ENCODE results near the gene CLSTN1.

Gene CLSTN1

DNA sequence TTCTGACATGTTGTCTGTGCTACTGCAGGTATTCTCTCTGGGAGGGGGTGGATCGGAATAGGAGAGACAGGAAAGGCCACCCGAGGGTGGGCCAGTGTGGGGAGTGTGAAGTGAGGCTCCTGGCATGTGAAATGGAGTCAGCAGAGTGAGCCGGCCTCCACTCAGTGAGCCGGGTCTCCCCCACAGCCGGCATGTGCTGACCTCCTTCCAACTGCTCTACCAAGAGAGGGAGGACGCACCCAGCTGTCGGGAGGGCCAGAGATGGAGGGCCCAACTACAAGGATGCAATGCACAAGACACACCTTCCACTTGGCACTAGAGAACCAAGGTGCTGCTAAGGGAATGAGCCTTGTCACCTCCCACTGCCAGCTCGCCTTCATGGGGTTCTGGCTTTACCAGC, 28.2 kb upstream of the CLSTN1 start:
- no peak for DNase-seq (ENCODE audit: low read depth in 4 of 4, low spot score in 1 of 4)

DNA sequence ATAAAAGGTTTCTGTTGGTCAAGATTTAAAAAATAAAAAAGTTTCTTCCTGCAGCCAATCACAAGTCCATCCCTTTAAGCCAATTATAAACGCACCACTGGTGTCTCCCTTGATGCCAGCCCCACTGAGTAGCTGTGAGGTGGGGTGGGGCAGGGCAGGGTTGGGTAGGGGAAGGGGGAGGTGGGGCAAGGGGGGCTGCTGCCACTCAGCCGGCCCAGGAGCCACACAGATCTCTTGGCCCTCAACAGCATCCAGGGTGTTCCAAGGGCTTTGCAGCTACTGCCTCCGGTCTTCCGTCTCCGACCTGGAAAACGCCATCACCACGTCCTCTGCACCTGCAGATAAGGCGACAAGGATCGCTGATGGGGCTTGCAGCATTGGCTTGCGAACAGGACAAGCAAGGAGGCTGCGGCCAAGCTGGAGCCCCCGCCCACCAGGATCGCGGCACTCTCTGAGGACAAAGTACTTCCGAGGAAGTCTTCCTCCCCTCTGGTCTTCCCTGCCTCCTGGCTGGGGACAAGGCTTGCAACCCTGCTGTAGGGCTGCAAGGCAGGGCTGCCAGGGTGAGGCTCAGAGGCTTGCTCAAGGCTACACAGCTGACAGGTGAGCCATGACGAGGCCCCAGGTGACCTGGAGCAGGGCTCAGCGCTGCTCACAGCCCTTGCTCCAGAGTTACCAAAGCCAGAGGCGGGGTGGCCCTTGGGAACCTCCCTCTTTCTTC, 26.8 kb upstream of the CLSTN1 start:
- DNase-seq (ENCODE audit: low read depth in 4 of 4, low spot score in 1 of 4) = no peak

GRCh38 chr1:9849691-9850441, 26.1 kb upstream of the CLSTN1 start:
- DNase-seq (ENCODE audit: low read depth in 4 of 4, low spot score in 1 of 4) = no peak

GRCh38 chr1:9848022-9848421, 24.3 kb upstream of the CLSTN1 start:
- DNase-seq (ENCODE audit: low read depth in 4 of 4, low spot score in 1 of 4) = no peak

- no peak for DNase-seq (ENCODE audit: low read depth in 4 of 4, low spot score in 1 of 4)
Measured at GRCh38 chr1:9847269-9847668, 23.5 kb upstream of the CLSTN1 start.

- DNase-seq (ENCODE audit: low read depth in 4 of 4, low spot score in 1 of 4) = no peak
Measured at GRCh38 chr1:9846611-9847171, 22.9 kb upstream of the CLSTN1 start.

- DNase-seq (ENCODE audit: low read depth in 4 of 4, low spot score in 1 of 4) = no peak
Measured at GRCh38 chr1:9845914-9846313, 22.1 kb upstream of the CLSTN1 start.

- no peak for DNase-seq (ENCODE audit: low read depth in 4 of 4, low spot score in 1 of 4)
Measured at GRCh38 chr1:9844756-9845155, 21.0 kb upstream of the CLSTN1 start.

GRCh38 chr1:9844106-9844505, 20.3 kb upstream of the CLSTN1 start:
- DNase-seq (ENCODE audit: low read depth in 4 of 4, low spot score in 1 of 4) = no peak

GRCh38 chr1:9843576-9843945, 19.8 kb upstream of the CLSTN1 start:
- DNase-seq (ENCODE audit: low read depth in 4 of 4, low spot score in 1 of 4) = no peak

DNA sequence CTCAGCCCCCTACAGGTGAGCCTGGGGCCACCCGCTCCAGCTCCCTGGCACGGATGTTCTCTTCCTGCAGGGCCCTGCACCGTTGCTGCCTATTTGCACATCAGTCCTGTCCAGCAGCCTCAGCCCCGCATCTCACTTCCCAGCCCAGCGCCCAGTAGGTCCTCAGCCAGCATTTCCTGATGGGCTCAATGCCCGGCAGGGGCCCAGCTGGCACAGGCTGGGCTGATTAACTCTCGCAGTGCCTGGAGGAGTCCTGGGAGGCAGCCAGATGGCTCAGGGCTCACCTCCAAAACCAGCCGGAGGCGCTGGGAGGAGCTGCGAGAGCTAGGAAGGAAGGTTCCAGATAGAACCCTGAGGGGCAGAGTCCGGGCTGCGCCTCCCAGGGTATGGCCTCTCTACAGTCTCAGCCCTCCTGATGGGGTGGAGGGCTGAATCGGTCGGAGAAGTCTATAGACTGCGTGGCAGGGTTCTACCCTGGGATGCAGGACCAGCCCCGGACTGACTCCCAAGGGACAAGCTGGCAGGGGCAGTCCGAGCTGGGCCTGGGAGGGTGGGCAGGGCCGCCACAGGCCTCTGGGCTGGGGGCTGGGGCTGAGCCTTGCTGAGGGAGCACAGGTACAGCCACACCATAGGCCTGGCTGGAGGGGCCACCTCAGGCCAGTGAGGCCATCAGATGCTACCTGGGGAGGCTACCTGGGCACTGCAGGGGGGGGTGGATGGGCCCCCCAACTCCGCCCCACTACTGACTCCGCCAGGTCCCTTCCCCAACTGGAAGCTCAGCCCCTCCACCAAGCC, 19.2 kb upstream of the CLSTN1 start:
- DNase-seq (ENCODE audit: low read depth in 4 of 4, low spot score in 1 of 4) = no peak

DNA sequence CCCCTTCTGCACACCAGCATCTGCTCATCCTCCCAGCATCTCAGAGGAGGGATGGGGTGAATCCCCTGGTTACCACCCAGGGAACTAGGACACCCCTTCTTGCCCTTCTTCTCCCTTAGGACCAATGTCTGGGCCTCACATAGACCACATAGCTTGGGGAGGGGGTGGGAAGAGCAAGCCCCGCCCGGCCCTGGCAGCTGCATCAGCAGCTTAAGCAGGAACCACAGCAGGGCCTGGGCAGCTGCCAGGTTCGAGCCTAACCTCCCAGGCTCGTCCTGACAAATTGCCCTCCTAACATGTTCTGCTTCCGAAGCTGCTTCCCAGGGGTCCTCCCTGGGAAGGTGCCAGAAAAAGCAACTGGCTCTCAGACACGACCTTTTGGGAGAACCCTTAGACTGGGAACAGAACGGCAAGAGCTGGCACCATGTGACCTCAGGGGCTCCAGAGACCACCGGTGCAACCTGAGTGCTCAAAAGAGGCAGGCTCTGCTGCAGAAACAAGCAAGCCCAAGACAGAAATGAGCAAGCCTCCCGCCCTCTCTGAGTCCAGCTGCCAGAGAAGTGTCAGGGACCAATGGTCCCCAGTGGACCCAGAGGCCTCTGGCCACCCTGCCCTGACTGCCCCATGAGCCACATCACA, 18.4 kb upstream of the CLSTN1 start:
- no peak for DNase-seq (ENCODE audit: low read depth in 4 of 4, low spot score in 1 of 4)

DNA sequence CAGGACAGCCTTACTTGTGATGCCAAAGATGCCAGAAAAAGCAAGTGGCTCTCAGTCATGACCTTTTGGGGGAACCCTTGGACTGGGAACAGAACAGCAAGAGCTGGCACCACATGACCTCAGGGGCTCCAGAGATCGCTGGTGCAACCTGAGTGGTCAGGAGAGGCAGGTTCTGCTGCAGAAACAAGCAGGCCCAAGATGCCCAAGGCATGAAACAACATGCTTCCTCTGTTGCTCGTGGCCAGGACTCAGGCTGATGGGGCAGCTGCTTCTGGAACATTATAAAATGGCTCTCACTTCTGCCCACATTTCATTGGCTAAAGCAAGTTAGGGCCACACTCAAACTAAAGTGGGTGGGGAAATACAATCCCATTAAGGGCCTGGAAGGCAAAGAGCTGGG, 17.7 kb upstream of the CLSTN1 start:
- DNase-seq (ENCODE audit: low read depth in 4 of 4, low spot score in 1 of 4) = no peak

DNA sequence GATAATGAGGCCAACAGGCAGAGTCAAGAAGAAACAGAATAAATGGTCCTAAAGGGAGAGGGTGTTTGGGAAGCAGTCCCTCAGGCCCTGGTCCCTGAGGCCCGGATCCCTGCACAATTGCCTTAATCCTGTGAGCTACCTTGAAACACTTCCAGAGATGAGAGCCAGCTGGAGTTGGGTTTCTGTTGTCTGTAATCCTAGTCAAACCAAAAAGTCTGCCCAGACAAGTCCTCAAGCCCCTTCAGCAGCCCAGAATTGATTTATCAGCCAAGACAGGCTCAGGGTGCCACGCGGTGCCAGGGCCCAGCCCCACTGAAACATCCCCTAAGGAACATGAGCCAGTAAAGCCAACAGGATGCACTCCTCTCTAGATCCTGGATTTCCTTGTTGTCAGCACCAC, 16.4 kb upstream of the CLSTN1 start:
- no peak for DNase-seq (ENCODE audit: low read depth in 4 of 4, low spot score in 1 of 4)

DNA sequence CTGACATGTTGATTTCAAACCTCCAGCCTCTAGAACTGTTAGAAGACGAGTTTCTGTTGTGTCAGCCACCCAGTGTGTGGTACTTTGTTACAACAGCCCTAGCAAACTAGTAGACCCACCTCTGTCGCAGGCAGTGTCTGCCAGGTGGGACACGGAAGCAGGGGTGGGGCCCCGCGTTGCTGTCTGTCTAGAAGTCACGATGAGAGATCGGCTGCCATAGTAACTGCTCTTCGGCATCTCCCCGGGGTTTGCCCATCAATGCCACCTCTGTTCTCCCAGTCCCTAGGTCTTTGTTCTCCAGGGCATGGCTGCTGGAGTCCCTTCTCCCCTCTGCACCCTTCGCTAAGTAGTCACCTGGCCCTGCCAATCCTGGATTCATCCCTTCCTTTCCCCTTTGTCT, 15.2 kb upstream of the CLSTN1 start:
- no peak for DNase-seq (ENCODE audit: low read depth in 4 of 4, low spot score in 1 of 4)

GRCh38 chr1:9836632-9836960, 12.8 kb upstream of the CLSTN1 start:
- no peak for DNase-seq (ENCODE audit: low read depth in 4 of 4, low spot score in 1 of 4)

DNA sequence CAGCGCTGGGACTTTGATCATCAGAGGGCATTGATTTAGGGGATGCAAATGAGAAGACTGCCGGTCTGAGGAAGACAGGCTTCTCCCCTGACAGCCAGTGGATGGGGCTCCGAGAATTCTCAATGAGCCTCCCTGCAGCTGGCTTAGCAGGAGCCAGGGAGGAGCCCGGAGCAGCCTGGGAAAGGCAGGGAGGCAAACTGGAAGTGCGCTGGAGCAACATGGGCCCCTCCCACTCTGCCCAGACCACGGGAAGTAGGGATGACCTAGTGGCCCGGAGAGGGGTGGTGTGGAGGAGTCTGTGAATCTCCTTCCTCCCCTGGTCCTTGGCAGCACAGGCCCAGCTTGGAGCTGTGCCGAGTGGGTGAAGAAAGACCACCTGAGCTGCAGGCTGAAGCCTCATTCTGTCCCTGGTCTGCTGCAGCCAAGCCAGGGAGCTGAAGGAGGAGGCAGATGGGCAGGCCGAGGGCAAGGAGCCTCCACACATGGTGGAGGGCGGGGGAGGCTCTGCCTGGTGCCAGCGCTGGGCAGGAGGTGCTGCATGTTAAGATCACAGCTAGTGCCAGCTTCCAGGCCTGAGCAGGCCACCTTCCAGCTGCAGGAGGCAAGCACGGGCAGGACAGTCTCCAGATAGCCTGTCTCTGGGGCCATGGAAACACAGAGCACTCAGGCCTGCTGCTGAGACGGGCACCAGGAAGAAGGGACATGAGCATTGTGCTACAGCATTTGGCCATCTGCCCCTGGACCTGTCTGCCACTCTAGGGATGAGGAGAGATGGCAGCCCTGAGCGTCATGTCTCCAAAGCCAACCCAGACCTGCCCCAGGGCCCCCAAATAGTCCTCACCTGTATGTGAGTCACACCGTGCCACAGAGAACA, 12.2 kb upstream of the CLSTN1 start:
- DNase-seq (ENCODE audit: low read depth in 4 of 4, low spot score in 1 of 4) = no peak

GRCh38 chr1:9835404-9835757, 11.6 kb upstream of the CLSTN1 start:
- no peak for DNase-seq (ENCODE audit: low read depth in 4 of 4, low spot score in 1 of 4)

- DNase-seq (ENCODE audit: low read depth in 4 of 4, low spot score in 1 of 4) = no peak
Measured at GRCh38 chr1:9833632-9834031, 9.9 kb upstream of the CLSTN1 start.

DNA sequence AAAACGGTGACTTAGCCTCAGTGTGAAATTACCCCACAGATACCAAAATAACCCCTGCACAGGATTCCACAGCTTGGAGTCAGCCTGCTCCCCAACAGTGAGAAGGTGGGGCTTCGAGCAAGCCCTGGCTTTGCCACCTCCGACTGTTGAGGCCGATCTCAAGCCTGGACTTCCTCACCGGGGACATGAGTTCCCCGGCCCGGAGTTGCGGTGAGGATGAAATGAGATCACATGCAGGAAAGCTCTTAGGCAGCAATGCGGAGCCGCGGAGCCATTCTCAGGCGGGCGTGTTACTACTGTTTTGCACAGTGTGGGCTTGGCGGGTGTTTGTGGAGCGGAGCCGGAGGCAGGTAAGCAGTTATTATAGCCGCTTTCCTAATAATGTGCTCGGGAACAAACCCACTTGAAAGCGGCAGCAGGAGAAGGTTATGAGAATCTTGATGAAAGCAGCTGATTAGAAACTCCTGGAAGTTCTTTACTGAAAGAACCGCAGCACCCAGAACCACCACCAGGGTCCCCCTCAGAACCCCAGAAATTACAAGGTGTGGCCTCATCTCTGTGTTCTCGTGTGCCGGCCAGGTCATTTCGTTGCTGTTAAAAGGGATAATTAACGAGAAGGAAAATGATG, 3.9 kb upstream of the CLSTN1 start:
- no peak for DNase-seq (ENCODE audit: low read depth in 4 of 4, low spot score in 1 of 4)
